ENCODE results near the gene TNFAIP8L3.

Gene TNFAIP8L3

GRCh38 chr15:51069983-51070382, 24.7 kb downstream of the TNFAIP8L3 start:
- H3K4me3 ChIP-seq, result no peak overlapping the region
- no peak for TF ChIP-seq POLR2AphosphoS5 (IDR thresholded peaks at IDR 0.05; ENCODE audit: borderline replicate concordance, low read depth, low read length)
- TF ChIP-seq FOXP2 (optimal IDR thresholded peaks at IDR 0.05; ENCODE audit: control extremely low read depth, extremely low read length, insufficient read depth), result no peak
- TF ChIP-seq EZH2 (IDR thresholded peaks at IDR 0.05), result no peak
- no peak overlapping the region for H3K27ac ChIP-seq

GRCh38 chr15:51067510-51067909, 27.2 kb downstream of the TNFAIP8L3 start:
- Histone ChIP-seq H3K27ac (no peak overlapping the region), H3K4me3 (no peak overlapping the region), H3K36me3 (ENCODE audit: insufficient read depth, low read length) (no peaks in the 10 kb centered on the region), H3K9ac (ENCODE audit: insufficient read length) (no peak overlapping the region), H3K9me3 (ENCODE audit: low read depth, low read length) (no peaks in the 10 kb centered on the region)
- TF ChIP-seq POLR2AphosphoS5 (IDR thresholded peaks at IDR 0.05; ENCODE audit: borderline replicate concordance, low read depth, low read length), result no peak
- TF ChIP-seq FOXP2 (optimal IDR thresholded peaks at IDR 0.05; ENCODE audit: control extremely low read depth, extremely low read length, insufficient read depth), result no peak
- no peak for DNase-seq (ENCODE audit: low read depth, low spot score)

More at GRCh38 chr15:51069983-51070382, 24.7 kb downstream of the TNFAIP8L3 start:
- no peak overlapping the region for H3K9ac ChIP-seq (ENCODE audit: insufficient read length)
- no peaks in the 10 kb centered on the region for H3K36me3 ChIP-seq (ENCODE audit: insufficient read depth, low read length)
- H3K9me3 ChIP-seq (ENCODE audit: low read depth, low read length), result no peaks in the 10 kb centered on the region
- DNase-seq (ENCODE audit: low read depth, low spot score), result no peak

- TF ChIP-seq POLR2AphosphoS5 (IDR thresholded peaks at IDR 0.05; ENCODE audit: borderline replicate concordance, low read depth, low read length) (no peak), EZH2 (IDR thresholded peaks at IDR 0.05) (no peak), FOXP2 (optimal IDR thresholded peaks at IDR 0.05; ENCODE audit: control extremely low read depth, extremely low read length, insufficient read depth) (no peak)
- Histone ChIP-seq H3K27ac (no peak overlapping the region), H3K36me3 (ENCODE audit: insufficient read depth, low read length) (no peaks in the 10 kb centered on the region), H3K9me3 (ENCODE audit: low read depth, low read length) (no peaks in the 10 kb centered on the region), H3K4me3 (no peak overlapping the region), H3K9ac (ENCODE audit: insufficient read length) (no peak overlapping the region)
- DNase-seq (ENCODE audit: low read depth, low spot score), result no peak
These were observed 28.9 kb downstream of the TNFAIP8L3 start for GRCh38 chr15:51065781-51066180.

- Histone ChIP-seq H3K9me3 (ENCODE audit: low read depth, low read length) (no peaks in the 10 kb centered on the region), H3K4me3 (no peak overlapping the region), H3K36me3 (ENCODE audit: insufficient read depth, low read length) (no peaks in the 10 kb centered on the region), H3K27ac (no peak overlapping the region), H3K9ac (ENCODE audit: insufficient read length) (no peak overlapping the region)
- no peak for TF ChIP-seq POLR2AphosphoS5 (IDR thresholded peaks at IDR 0.05; ENCODE audit: borderline replicate concordance, low read depth, low read length)
- TF ChIP-seq EZH2 (IDR thresholded peaks at IDR 0.05), result no peak
- TF ChIP-seq FOXP2 (optimal IDR thresholded peaks at IDR 0.05; ENCODE audit: control extremely low read depth, extremely low read length, insufficient read depth), result no peak
- no peak for DNase-seq (ENCODE audit: low read depth, low spot score)
These were observed 29.4 kb downstream of the TNFAIP8L3 start for GRCh38 chr15:51065261-51065660.

GRCh38 chr15:51062736-51063135, 32.0 kb downstream of the TNFAIP8L3 start:
- H3K36me3 ChIP-seq (ENCODE audit: insufficient read depth, low read length), result no peaks in the 10 kb centered on the region
- H3K9ac ChIP-seq (ENCODE audit: insufficient read length), result no peak overlapping the region
- no peak for DNase-seq (ENCODE audit: low read depth, low spot score)
- H3K9me3 ChIP-seq (ENCODE audit: low read depth, low read length), result no peaks in the 10 kb centered on the region
- H3K27ac ChIP-seq, result no peak overlapping the region
- TF ChIP-seq FOXP2 (optimal IDR thresholded peaks at IDR 0.05; ENCODE audit: control extremely low read depth, extremely low read length, insufficient read depth) (no peak), EZH2 (IDR thresholded peaks at IDR 0.05) (no peak), POLR2AphosphoS5 (IDR thresholded peaks at IDR 0.05; ENCODE audit: borderline replicate concordance, low read depth, low read length) (no peak)
- H3K4me3 ChIP-seq, result no peak overlapping the region

- Histone ChIP-seq H3K9ac (ENCODE audit: insufficient read length) (no peak overlapping the region), H3K4me3 (no peak overlapping the region), H3K9me3 (ENCODE audit: low read depth, low read length) (no peaks in the 10 kb centered on the region), H3K27ac (no peak overlapping the region), H3K36me3 (ENCODE audit: insufficient read depth, low read length) (no peaks in the 10 kb centered on the region)
- TF ChIP-seq POLR2AphosphoS5 (IDR thresholded peaks at IDR 0.05; ENCODE audit: borderline replicate concordance, low read depth, low read length) (no peak), FOXP2 (optimal IDR thresholded peaks at IDR 0.05; ENCODE audit: control extremely low read depth, extremely low read length, insufficient read depth) (no peak), EZH2 (IDR thresholded peaks at IDR 0.05) (no peak)
- no peak for DNase-seq (ENCODE audit: low read depth, low spot score)
These were observed 34.6 kb downstream of the TNFAIP8L3 start for GRCh38 chr15:51060030-51060673.

- no peak for TF ChIP-seq POLR2AphosphoS5 (IDR thresholded peaks at IDR 0.05; ENCODE audit: borderline replicate concordance, low read depth, low read length)
- no peak for TF ChIP-seq FOXP2 (optimal IDR thresholded peaks at IDR 0.05; ENCODE audit: control extremely low read depth, extremely low read length, insufficient read depth)
- no peak for TF ChIP-seq EZH2 (IDR thresholded peaks at IDR 0.05)
- no peak overlapping the region for H3K27ac ChIP-seq
These were observed 40.2 kb downstream of the TNFAIP8L3 start for GRCh38 chr15:51054535-51054934.

GRCh38 chr15:51053571-51053970, 41.1 kb downstream of the TNFAIP8L3 start:
- Histone ChIP-seq H3K4me3 (no peak overlapping the region), H3K9ac (ENCODE audit: insufficient read length) (no peak overlapping the region), H3K27ac (no peak overlapping the region), H3K36me3 (ENCODE audit: insufficient read depth, low read length) (no peaks in the 10 kb centered on the region), H3K9me3 (ENCODE audit: low read depth, low read length) (no peaks in the 10 kb centered on the region)
- no peak for DNase-seq (ENCODE audit: low read depth, low spot score)
- TF ChIP-seq FOXP2 (optimal IDR thresholded peaks at IDR 0.05; ENCODE audit: control extremely low read depth, extremely low read length, insufficient read depth), result no peak
- TF ChIP-seq EZH2 (IDR thresholded peaks at IDR 0.05), result no peak
- no peak for TF ChIP-seq POLR2AphosphoS5 (IDR thresholded peaks at IDR 0.05; ENCODE audit: borderline replicate concordance, low read depth, low read length)

More at GRCh38 chr15:51054535-51054934, 40.2 kb downstream of the TNFAIP8L3 start:
- Histone ChIP-seq H3K4me3 (no peak overlapping the region), H3K9ac (ENCODE audit: insufficient read length) (no peak overlapping the region), H3K36me3 (ENCODE audit: insufficient read depth, low read length) (no peaks in the 10 kb centered on the region), H3K9me3 (ENCODE audit: low read depth, low read length) (no peaks in the 10 kb centered on the region)
- DNase-seq (ENCODE audit: low read depth, low spot score), result no peak

GRCh38 chr15:51051776-51052175, 42.9 kb downstream of the TNFAIP8L3 start:
- Histone ChIP-seq H3K9ac (ENCODE audit: insufficient read length) (no peak overlapping the region), H3K9me3 (ENCODE audit: low read depth, low read length) (no peaks in the 10 kb centered on the region), H3K4me3 (no peak overlapping the region)

More at GRCh38 chr15:51051776-51052175, 42.9 kb downstream of the TNFAIP8L3 start:
- no peak for DNase-seq (ENCODE audit: low read depth, low spot score)
- H3K36me3 ChIP-seq (ENCODE audit: insufficient read depth, low read length), result no peaks in the 10 kb centered on the region
- no peak for TF ChIP-seq FOXP2 (optimal IDR thresholded peaks at IDR 0.05; ENCODE audit: control extremely low read depth, extremely low read length, insufficient read depth)
- no peak for TF ChIP-seq EZH2 (IDR thresholded peaks at IDR 0.05)
- TF ChIP-seq POLR2AphosphoS5 (IDR thresholded peaks at IDR 0.05; ENCODE audit: borderline replicate concordance, low read depth, low read length), result no peak
- H3K27ac ChIP-seq, result no peak overlapping the region

Measured in SK-N-MC (cell line).